ENCODE results near the gene TBX5.

DNA sequence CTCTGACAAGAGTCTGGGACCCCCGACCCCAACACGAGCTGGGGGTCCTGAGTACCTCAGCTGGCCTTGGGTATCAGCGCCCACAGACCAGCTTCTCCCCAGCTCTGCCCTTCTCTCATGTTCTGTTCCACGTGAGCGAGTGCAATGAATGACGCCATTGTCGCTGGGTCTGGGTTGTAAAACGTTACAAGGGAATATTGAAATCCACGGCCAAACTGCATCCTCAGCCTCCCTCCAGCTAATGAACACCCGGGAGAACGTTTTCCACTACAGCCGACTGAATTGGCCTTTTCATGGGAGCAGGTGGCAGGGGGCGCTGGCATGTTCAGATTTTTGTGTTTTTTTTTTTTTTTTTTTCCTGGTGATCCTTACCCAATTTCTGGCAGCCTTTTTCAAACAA is 34.7 kb downstream of the TBX5 start:
- TF ChIP-seq, protein P1, sequence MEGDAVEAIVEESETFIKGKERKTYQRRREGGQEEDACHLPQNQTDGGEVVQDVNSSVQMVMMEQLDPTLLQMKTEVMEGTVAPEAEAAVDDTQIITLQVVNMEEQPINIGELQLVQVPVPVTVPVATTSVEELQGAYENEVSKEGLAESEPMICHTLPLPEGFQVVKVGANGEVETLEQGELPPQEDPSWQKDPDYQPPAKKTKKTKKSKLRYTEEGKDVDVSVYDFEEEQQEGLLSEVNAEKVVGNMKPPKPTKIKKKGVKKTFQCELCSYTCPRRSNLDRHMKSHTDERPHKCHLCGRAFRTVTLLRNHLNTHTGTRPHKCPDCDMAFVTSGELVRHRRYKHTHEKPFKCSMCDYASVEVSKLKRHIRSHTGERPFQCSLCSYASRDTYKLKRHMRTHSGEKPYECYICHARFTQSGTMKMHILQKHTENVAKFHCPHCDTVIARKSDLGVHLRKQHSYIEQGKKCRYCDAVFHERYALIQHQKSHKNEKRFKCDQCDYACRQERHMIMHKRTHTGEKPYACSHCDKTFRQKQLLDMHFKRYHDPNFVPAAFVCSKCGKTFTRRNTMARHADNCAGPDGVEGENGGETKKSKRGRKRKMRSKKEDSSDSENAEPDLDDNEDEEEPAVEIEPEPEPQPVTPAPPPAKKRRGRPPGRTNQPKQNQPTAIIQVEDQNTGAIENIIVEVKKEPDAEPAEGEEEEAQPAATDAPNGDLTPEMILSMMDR (conservative IDR thresholded peaks at IDR 0.05; ENCODE audit: low read depth, low read length), result no peak
- no peak for TF ChIP-seq POLR2A (IDR thresholded peaks at IDR 0.05; ENCODE audit: low read depth, low read length)
- TF ChIP-seq, protein P2, sequence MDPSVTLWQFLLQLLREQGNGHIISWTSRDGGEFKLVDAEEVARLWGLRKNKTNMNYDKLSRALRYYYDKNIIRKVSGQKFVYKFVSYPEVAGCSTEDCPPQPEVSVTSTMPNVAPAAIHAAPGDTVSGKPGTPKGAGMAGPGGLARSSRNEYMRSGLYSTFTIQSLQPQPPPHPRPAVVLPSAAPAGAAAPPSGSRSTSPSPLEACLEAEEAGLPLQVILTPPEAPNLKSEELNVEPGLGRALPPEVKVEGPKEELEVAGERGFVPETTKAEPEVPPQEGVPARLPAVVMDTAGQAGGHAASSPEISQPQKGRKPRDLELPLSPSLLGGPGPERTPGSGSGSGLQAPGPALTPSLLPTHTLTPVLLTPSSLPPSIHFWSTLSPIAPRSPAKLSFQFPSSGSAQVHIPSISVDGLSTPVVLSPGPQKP (IDR thresholded peaks at IDR 0.05; ENCODE audit: borderline replicate concordance, low read depth, low read length), result no peak
- TF ChIP-seq SMC3 (IDR thresholded peaks at IDR 0.05; ENCODE audit: low read depth, low read length), result no peak
- no peak for TF ChIP-seq FOS (IDR thresholded peaks at IDR 0.05; ENCODE audit: low read depth, low read length)
- TF ChIP-seq MXI1 (IDR thresholded peaks at IDR 0.05; ENCODE audit: borderline replicate concordance, low read depth, low read length), result no peak
- no peak for TF ChIP-seq BHLHE40 (IDR thresholded peaks at IDR 0.05; ENCODE audit: low read depth, low read length)
- TF ChIP-seq NFE2L2 (IDR thresholded peaks at IDR 0.05; ENCODE audit: low read depth, low read length), result no peak
- no peak for TF ChIP-seq CEBPB (IDR thresholded peaks at IDR 0.05; ENCODE audit: low read depth, low read length)
- TF ChIP-seq RFX5 (IDR thresholded peaks at IDR 0.05; ENCODE audit: low read depth, low read length), result no peak
- TF ChIP-seq MAZ (IDR thresholded peaks at IDR 0.05; ENCODE audit: borderline replicate concordance, low read depth, low read length), result no peak
- TF ChIP-seq, protein P3, sequence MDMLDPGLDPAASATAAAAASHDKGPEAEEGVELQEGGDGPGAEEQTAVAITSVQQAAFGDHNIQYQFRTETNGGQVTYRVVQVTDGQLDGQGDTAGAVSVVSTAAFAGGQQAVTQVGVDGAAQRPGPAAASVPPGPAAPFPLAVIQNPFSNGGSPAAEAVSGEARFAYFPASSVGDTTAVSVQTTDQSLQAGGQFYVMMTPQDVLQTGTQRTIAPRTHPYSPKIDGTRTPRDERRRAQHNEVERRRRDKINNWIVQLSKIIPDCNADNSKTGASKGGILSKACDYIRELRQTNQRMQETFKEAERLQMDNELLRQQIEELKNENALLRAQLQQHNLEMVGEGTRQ (IDR thresholded peaks at IDR 0.05; ENCODE audit: low read depth, low read length), result no peak
- no peak for TF ChIP-seq CHD1 (IDR thresholded peaks at IDR 0.05; ENCODE audit: low read depth, low read length)
- no peak for TF ChIP-seq RAD21 (IDR thresholded peaks at IDR 0.05; ENCODE audit: low read length)
